Activated T-cell treated with anti-CD3 and anti-CD28 coated beads, Interleukin-2, amount 50 U/mL, for 4 hours (primary cell): ENCODE measurements around the gene KMT2D. TPM values are rescaled to one million over a fixed set of nuclear protein-coding genes. Genes with fewer than 3 reads are reported as not detected.

Experiments
- ATAC-seq, 2 donors: fragments of 200-7000 bp; cut with Tn5 transposase; one replicate each; pipeline ENCODE4 v1.10.0; 2021
- DNase-seq: peaks from one replicate; pipeline ENCODE4 v3.0.0-alpha.2; 2020
- H3K27me3 Mint-ChIP-seq: one replicate; pipeline ENCODE4 v1.8.0; 2021; ENCODE audit warnings: low read depth, mixed read lengths
- H3K36me3 Mint-ChIP-seq: one replicate; pipeline ENCODE4 v1.8.0; 2022; ENCODE audit warnings: mixed read lengths; ENCODE audit not compliant: insufficient read depth
- H3K4me1 Mint-ChIP-seq: one replicate; pipeline ENCODE4 v1.8.0; 2021; ENCODE audit warnings: low read depth, mixed read lengths
- H3K4me3 Mint-ChIP-seq: one replicate; pipeline ENCODE4 v1.8.0; 2021; ENCODE audit warnings: mild to moderate bottlenecking, moderate library complexity, mixed read lengths
- H3K9me3 Mint-ChIP-seq: one replicate; pipeline ENCODE4 v1.8.0; 2021; ENCODE audit warnings: mixed read lengths
- total RNA-seq, 3 donors: library from RNA; stranded (reverse); gene quantifications; one replicate each; pipeline ENCODE4 v1.2.1, GENCODE V29; 2021

Gene KMT2D
- total RNA-seq, 3 donors from 2014 or later = 102 to 106 (median 105) TPM

GRCh38 chr12:49051373-49051764, 9.2 kb downstream of the KMT2D start:
- DNase-seq = no peak
- Mint-ChIP-seq H3K27me3 (no peaks in the 10 kb centered on the region), H3K9me3 (no peaks in the 10 kb centered on the region), H3K36me3 (peaks cover 57% of the 10 kb centered on the region), H3K4me3 (no peak overlapping the region), H3K4me1 (peaks cover 22% of the 10 kb centered on the region)
- no peak for ATAC-seq

DNA sequence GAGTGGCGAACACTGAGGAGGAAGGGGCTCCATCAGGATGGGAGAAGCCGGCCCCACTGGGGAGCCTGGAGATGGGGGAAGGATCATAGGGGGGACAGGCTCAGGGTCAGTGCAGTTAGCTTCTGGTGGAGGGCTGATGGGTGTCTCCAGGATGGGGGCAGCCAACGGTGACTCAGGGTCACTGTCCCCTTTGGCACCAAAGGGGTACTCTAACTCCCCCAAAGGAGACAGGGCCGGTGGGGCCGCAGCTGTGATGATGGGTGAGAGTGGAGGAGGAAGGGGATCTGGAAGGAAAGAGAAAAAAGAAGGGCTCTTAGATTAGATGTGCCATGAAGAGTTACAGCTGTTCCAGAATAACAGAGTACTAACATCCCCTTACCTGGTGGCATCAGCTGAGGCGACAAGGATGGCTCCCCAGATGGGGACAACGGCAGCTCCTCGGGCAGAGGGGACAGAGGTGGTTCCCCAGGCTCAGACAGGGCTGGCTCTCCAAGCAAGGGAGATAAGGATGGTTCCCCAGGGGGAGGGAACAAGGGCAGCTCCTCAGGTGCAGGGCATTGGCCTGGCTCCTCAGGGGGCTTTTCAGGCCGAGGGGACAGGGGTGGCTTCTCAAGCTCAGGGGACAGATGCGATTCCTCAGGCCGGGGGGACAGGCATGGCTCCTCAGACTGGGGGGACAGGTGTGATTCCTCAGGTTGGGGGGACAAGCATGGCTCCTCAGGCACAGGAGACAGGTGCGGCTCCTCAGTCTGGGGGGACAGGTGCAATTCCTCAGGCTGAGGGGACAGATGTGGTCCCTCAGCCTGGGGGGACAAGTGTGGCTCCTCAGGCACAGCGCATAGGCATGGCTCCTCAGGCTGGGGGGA, 9.9 kb downstream of the KMT2D start:
- Mint-ChIP-seq H3K9me3 (no peaks in the 10 kb centered on the region), H3K4me1 (peaks cover 16% of the 10 kb centered on the region), H3K4me3 (no peak overlapping the region), H3K36me3 (peaks cover 58% of the 10 kb centered on the region), H3K27me3 (no peaks in the 10 kb centered on the region)
- no peak for ATAC-seq
- DNase-seq = no peak

DNA sequence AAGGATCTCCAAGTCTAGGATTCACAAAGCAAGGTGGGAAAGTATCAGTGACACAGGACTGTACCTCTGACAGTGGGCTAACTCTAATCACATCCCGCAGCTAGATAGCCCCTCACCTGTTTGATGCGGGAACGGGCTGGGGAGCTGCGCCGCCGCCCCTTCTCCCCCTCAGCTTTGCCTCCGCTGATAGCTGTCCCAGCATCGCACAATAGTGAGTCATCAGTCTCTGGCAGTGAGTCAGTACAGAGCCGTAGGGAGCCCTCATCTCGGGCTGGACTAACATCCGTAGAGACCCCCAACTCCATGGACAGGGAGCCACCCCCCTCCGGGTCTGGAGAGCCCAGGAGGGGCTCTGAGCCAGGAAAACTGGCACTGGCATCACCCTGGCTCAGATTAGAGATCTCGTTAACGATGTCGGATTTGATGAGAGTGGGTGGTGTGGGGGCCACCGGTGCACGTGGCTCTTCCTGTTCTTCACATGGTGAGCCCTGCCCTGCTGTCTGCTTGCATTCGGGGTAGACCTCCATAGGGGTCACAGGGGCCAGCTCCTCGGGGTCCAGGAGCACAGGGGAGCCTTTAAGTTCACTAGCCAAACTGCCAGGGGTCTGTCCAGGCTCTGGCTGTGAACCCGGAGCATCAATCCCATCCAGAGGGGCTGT, 10.9 kb downstream of the KMT2D start:
- Mint-ChIP-seq H3K9me3 (no peaks in the 10 kb centered on the region), H3K4me1 (peaks cover 5% of the 10 kb centered on the region), H3K36me3 (peaks cover 58% of the 10 kb centered on the region), H3K4me3 (no peak overlapping the region), H3K27me3 (no peaks in the 10 kb centered on the region)
- ATAC-seq = no peak
- no peak for DNase-seq

DNA sequence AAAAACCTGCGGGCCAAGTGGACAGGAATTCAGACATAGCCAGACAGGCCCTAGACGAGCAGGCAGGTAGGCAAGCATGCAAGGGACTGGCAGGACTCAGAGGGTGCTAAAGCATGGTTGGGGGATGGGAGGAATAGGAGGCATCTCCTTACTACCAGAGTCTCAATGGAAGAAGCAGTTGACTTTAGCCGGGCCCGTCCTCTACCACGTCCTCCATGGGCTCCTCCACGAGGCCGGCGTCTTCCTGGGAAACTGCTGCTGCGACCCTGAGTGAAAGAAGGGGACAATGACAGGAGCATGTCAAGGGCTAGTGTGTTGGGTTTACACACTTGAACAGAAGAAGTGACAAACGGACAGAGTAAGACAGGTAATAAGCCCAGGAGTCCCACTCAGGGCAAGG, 11.6 kb downstream of the KMT2D start:
- Mint-ChIP-seq H3K36me3 (peaks cover 62% of the 10 kb centered on the region), H3K27me3 (no peaks in the 10 kb centered on the region)
- ATAC-seq = no peak

DNA sequence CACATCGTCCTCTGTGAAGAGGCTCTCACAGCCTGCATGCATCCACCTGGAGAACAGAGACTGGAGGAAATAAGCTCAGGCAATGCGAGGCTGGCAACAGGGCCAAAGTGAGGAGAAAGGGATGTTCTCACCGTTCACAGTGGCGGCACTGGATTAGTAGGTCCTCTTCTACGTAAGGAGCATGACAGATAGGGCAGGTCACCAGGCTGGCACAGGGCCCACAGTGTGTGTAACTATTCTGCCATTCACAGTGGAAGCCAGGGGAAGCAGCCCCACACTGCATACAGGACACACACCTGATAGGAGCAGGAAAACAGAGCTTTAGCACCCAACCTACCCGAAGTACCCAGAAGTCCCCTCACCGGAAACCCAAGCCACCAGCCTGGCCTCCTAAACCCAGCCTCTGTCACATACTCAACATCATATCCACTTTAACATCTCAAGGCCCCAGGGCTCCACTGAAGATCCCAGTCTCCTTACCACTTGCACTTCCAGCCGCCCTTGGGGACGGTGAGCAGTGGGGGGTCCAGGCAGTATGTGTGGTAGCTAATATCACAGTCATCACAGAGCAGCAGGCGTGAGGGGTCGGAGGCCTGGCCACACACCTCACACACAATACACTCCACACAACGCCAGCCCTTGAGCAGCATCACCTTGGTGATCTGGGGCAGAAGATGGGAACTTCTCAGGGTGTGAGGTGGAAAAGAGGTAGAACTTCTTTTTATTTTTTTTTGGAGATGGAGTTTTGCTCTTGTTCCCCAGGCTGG, 14.3 kb downstream of the KMT2D start:
- peaks cover 54% of the 10 kb centered on the region for H3K36me3 Mint-ChIP-seq
- no peak for ATAC-seq
- H3K27me3 Mint-ChIP-seq = no peaks in the 10 kb centered on the region
- no peak overlapping the region for H3K4me3 Mint-ChIP-seq
- H3K4me1 Mint-ChIP-seq = no peaks in the 10 kb centered on the region
- no peak for DNase-seq
- no peaks in the 10 kb centered on the region for H3K9me3 Mint-ChIP-seq

More for the DNA sequence above, 11.6 kb downstream of the KMT2D start:
- DNase-seq = no peak
- Mint-ChIP-seq H3K4me3 (no peak overlapping the region), H3K9me3 (no peaks in the 10 kb centered on the region), H3K4me1 (no peaks in the 10 kb centered on the region)

- H3K4me3 Mint-ChIP-seq = no peak overlapping the region
- peaks cover 47% of the 10 kb centered on the region for H3K36me3 Mint-ChIP-seq
- no peaks in the 10 kb centered on the region for H3K4me1 Mint-ChIP-seq
- H3K27me3 Mint-ChIP-seq = no peaks in the 10 kb centered on the region
- no peak for DNase-seq
- ATAC-seq = no peak
- H3K9me3 Mint-ChIP-seq = no peaks in the 10 kb centered on the region
Measured at GRCh38 chr12:49044660-49045059, 15.9 kb downstream of the KMT2D start.

GRCh38 chr12:49043856-49044258, 16.7 kb downstream of the KMT2D start:
- peaks cover 46% of the 10 kb centered on the region for H3K36me3 Mint-ChIP-seq
- peak; percentile 83 to 84 for ATAC-seq

DNA sequence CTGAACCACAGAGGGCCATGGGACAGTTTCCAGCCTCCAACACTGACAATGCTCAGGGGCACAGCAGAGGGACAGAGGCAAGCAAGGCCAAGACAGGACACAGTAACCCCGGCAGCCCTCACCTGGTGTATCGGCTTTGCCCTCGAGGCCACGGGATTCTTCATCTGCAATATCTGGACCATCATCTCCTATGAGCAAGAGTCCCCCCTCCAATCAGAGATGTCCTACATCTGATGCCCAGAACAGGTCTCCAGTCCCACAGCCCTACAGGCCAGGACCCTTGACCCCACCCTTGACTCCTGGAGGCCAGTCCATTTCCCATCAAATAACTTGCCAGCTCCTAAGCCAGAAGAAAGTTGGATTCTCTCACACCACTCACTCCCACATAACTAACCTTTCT, 17.4 kb downstream of the KMT2D start:
- no peaks in the 10 kb centered on the region for H3K27me3 Mint-ChIP-seq
- no peaks in the 10 kb centered on the region for H3K4me1 Mint-ChIP-seq
- peaks cover 41% of the 10 kb centered on the region for H3K36me3 Mint-ChIP-seq
- no peak for DNase-seq
- H3K4me3 Mint-ChIP-seq = no peak overlapping the region
- H3K9me3 Mint-ChIP-seq = no peaks in the 10 kb centered on the region
- ATAC-seq = no peak

More at GRCh38 chr12:49043856-49044258, 16.7 kb downstream of the KMT2D start:
- H3K27me3 Mint-ChIP-seq = no peaks in the 10 kb centered on the region
- no peak overlapping the region for H3K4me3 Mint-ChIP-seq
- no peaks in the 10 kb centered on the region for H3K4me1 Mint-ChIP-seq
- H3K9me3 Mint-ChIP-seq = no peaks in the 10 kb centered on the region
- peak; percentile 79 for DNase-seq

GRCh38 chr12:49041881-49042484, 18.6 kb downstream of the KMT2D start:
- ATAC-seq (no peak), DNase-seq (no peak)
- H3K36me3 Mint-ChIP-seq = peaks cover 33% of the 10 kb centered on the region
- no peaks in the 10 kb centered on the region for H3K4me1 Mint-ChIP-seq
- H3K27me3 Mint-ChIP-seq = no peaks in the 10 kb centered on the region
- no peaks in the 10 kb centered on the region for H3K9me3 Mint-ChIP-seq
- no peak overlapping the region for H3K4me3 Mint-ChIP-seq

- Mint-ChIP-seq H3K9me3 (no peaks in the 10 kb centered on the region), H3K4me3 (no peak overlapping the region), H3K27me3 (no peaks in the 10 kb centered on the region), H3K4me1 (no peaks in the 10 kb centered on the region), H3K36me3 (peaks cover 31% of the 10 kb centered on the region)
- ATAC-seq (no peak), DNase-seq (no peak)
Measured at GRCh38 chr12:49041036-49041880, 19.3 kb downstream of the KMT2D start.

DNA sequence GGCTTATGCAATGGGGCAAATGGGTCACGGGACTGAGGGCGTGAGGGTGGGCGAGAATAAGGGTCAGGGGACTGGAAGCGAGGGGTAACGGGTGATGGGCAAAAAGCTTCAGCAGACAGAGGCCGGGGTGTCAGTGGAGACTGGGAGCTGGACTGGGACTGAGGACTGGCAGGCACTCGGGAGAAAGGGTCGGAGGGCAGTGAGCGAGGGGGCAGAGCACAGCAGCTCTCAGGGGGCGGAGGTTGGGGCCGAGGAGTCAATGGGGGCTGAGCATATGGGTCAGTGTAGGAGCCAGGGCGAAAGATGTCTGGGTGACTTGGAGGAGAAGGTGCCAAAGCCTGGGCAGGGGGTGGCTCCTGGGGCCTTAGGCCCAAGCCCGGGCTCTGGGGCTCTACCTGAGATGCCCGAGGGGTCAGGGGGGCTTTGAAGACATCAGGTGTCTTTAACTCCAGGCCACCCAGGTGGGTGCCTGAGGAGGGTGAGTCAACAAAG, 20.2 kb downstream of the KMT2D start:
- Mint-ChIP-seq H3K36me3 (peaks cover 27% of the 10 kb centered on the region), H3K27me3 (no peaks in the 10 kb centered on the region), H3K9me3 (no peaks in the 10 kb centered on the region), H3K4me3 (no peak overlapping the region), H3K4me1 (no peaks in the 10 kb centered on the region)
- DNase-seq = no peak
- ATAC-seq = no peak

DNA sequence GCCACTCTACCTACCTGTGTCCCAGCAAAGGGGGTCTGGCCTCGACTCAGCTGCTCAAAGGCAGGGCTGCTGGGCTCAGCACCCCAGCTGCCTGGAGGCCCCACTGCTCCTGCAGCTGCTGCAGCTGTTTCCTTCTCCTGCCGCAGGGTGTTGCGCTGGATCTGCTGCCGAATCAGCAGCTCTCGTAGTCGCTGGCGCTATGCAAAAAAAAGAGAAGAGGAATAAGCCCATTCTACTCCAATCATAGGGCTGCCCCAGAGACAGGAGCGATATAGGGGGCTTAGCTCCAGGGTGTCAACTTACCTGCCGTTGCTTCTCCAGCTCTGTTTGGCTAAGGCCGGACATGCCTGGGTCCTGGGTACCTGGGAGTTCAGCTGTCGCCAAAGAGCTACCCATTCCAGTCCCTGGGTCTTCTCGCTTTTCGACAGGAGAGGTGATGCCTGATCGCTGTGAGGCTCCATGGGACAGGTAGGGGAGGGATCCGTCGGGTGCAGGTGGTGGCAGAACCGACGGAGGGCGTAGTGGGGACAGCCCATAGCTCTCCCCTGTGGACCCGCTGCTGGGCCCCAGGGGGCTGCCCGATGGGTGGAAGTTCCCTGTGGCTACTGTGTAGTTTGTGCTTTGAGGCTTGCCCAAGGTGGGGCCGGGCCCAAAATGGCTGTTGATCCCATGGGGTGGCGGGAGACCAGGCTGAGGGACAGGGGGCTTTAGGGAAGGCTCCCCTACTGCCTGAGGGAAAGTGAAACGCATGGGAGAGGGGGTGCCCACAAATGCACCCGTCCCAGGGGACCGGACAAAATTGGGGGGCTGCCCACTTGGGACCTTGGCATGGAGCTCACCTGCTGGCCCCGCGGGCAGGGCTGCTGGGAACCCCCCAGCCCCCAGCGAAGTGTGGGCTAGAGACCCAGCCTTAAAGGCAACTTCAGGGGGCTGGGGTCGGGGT, 20.9 kb downstream of the KMT2D start:
- H3K4me3 Mint-ChIP-seq = no peak overlapping the region
- H3K27me3 Mint-ChIP-seq = no peaks in the 10 kb centered on the region
- peaks cover 23% of the 10 kb centered on the region for H3K36me3 Mint-ChIP-seq
- H3K4me1 Mint-ChIP-seq = no peaks in the 10 kb centered on the region
- no peaks in the 10 kb centered on the region for H3K9me3 Mint-ChIP-seq
- no peak for DNase-seq
- ATAC-seq = no peak
